Activated CD4-positive, alpha-beta T cell treated with anti-CD3 and anti-CD28 coated beads, Interleukin-2, amount 10 ng/mL, durations not matched to agents 24 days and 14 days (primary cell): Measurements from ENCODE around the gene DGCR6L. TPM values are rescaled to one million over a fixed set of nuclear protein-coding genes. Genes with fewer than 3 reads are reported as not detected.
A peak's percentile ranks its signal among the peaks of the same experiment; 100 is the strongest.
"Not testable (repeated sequence)": the region's sequence is repeated elsewhere in the genome, so short reads cannot be mapped to it uniquely, and the experiment has no call there.

Source experiments
- DNase-seq: peaks from one replicate; pipeline ENCODE4 v3.0.0; 2022
- H3K27ac Mint-ChIP-seq: one replicate; pipeline ENCODE4 v1.8.0; 2022; ENCODE audit warnings: mild to moderate bottlenecking, mixed read lengths
- H3K27me3 Mint-ChIP-seq: one replicate; pipeline ENCODE4 v1.8.0; 2022; ENCODE audit warnings: mixed read lengths
- H3K36me3 Mint-ChIP-seq: one replicate; pipeline ENCODE4 v1.8.0; 2022; ENCODE audit warnings: low read depth, mild to moderate bottlenecking, mixed read lengths
- H3K4me1 Mint-ChIP-seq: one replicate; pipeline ENCODE4 v1.8.0; 2021; ENCODE audit warnings: mixed read lengths
- H3K4me3 Mint-ChIP-seq: one replicate; pipeline ENCODE4 v1.8.0; 2022; ENCODE audit warnings: mild to moderate bottlenecking, moderate library complexity, mixed read lengths
- H3K9me3 Mint-ChIP-seq: one replicate; pipeline ENCODE4 v1.8.0; 2021; ENCODE audit warnings: mixed read lengths
- intact Hi-C: fragments of 100-400 bp; cut with micrococcal nuclease; formaldehyde crosslinking; loops from one replicate; pipeline ENCODE4 v1.15.1; 2023
- total RNA-seq: library from RNA; stranded (reverse); gene quantifications from 2 replicates; pipeline ENCODE4 v1.2.3, GENCODE V29; 2022

Gene DGCR6L
- total RNA-seq, 1 donor from 2014 or later, result 37.2 TPM

DNA sequence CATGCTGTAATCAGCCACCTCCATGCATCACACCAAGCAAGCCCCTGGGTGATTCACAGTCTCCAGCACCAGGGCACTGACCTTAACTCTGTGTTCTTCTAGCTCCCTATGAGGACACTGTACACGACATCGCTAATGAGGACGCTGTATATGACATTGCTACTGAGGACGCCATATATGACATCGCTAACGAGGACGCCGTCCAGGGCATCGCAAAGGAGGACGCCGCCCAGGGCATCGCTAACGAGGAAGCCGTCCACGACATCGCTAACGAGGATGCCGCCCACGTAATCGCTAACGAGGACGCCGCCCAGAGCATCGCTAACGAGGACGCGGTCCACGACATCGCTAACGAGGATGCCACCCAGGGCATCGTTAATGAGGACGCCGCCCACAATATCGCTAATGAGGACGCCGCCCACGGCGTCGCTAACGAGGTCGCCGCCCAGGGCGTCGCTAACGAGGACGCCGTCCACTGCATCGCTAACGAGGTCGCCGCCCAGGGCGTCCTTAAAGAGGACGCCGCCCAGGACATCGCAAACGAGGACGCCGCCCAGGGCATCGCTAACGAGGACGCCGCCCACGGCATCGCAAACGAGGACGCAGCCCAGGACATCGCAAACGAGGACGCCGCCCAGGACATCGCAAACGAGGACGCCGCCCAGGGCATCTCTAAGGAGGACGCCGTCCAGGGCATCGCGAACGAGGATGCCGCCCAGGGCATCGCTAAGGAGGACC lies 34.5 kb upstream of the DGCR6L start:
- no peaks in the 10 kb centered on the region for H3K36me3 Mint-ChIP-seq
- no peaks in the 10 kb centered on the region for H3K27me3 Mint-ChIP-seq
- H3K4me1 Mint-ChIP-seq, result no peaks in the 10 kb centered on the region
- peak; percentile 45 for DNase-seq
- intact Hi-C loops, result no loop called here
- H3K4me3 Mint-ChIP-seq, result no peak overlapping the region
- H3K27ac Mint-ChIP-seq, result no peak overlapping the region
- H3K9me3 Mint-ChIP-seq, result no peaks in the 10 kb centered on the region

DNA sequence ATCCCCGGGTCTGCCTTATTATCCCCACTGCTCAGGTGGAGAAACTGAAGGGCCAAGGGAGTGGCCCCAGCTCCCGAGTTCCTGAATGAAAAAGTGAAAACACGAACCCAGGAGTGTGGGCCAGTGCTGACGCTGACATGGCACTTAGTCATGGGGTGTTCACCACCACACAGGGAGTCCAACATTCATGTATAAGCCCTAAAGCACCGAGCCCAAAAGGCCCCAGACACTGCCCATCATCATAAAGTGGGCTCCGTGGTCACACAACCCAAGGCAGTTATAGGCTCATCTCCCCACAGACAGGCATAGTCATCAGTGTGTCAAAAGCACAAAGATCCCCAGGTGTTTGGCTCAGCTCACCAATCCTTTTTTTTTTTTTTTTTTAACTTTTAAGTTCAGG lies 32.7 kb upstream of the DGCR6L start:
- H3K36me3 Mint-ChIP-seq, H3K4me3 Mint-ChIP-seq, H3K4me1 Mint-ChIP-seq, intact Hi-C loops, H3K27me3 Mint-ChIP-seq, H3K9me3 Mint-ChIP-seq, H3K27ac Mint-ChIP-seq: not testable (repeated sequence)
- DNase-seq, result peak; percentile 36

DNA sequence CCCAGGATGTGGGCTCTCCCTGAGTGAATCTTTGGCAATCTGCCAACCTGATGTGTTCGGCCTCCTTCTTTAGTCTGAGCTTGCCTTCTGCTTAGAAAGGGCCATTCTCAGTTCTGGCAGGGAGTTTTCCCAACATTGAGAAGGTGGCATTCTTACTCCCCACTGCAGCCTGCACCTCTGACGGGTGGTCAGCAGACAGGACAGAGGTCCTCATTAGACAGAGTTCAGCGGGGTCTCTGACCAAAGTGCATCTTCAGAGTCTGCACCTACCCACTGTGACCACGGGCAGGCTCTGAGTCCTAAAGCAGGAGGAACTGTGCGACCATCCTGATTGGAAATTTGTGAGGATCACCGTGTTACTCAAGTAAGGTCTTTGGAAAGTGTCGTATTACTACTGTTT lies 26.7 kb upstream of the DGCR6L start:
- intact Hi-C loops, H3K4me3 Mint-ChIP-seq, H3K36me3 Mint-ChIP-seq, H3K27ac Mint-ChIP-seq, H3K9me3 Mint-ChIP-seq, H3K27me3 Mint-ChIP-seq, H3K4me1 Mint-ChIP-seq: not testable (repeated sequence)
- peak; percentile 52 for DNase-seq

DNA sequence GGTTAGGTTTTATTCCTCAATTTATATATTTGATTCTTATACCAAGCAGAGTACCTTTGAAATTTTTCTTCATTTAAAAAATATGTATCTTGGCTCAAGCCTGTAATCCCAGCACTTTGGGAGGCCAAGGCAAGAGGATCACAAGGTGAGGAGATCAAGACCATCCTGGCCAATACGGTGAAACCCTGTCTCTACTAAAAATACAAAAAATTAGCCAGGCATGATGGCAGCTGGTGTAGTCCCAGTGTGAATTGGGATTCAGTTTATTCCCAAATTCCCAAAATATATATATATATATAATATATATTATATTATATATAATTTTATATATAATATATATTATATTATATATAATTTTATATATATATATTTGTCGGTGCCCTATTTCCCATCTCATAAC lies 18.4 kb upstream of the DGCR6L start:
- H3K4me1 Mint-ChIP-seq, H3K4me3 Mint-ChIP-seq, intact Hi-C loops, H3K36me3 Mint-ChIP-seq, H3K9me3 Mint-ChIP-seq, H3K27me3 Mint-ChIP-seq, H3K27ac Mint-ChIP-seq: not testable (repeated sequence)
- DNase-seq, result peak; percentile 71

DNA sequence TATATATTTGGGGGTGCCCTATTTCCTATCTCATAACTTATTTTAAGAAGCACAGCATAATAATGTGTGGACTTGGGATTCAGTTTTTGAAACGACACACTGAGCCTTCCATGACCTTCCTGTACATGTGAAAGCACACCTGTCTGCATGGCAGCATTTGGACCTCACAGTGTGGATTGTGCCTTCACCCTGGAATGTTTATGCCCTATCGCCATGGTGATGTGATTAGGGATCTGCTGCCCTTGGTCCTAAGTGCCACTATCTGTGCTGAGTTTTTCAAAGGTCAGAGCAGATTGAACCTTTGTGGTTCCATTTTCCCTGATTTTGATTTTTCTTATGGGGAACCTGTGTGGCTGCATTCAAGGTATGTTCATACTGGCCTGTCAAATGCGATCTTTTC lies 17.9 kb upstream of the DGCR6L start:
- DNase-seq, result peak; percentile 64
- H3K9me3 Mint-ChIP-seq, H3K27ac Mint-ChIP-seq, intact Hi-C loops, H3K4me1 Mint-ChIP-seq, H3K4me3 Mint-ChIP-seq, H3K27me3 Mint-ChIP-seq, H3K36me3 Mint-ChIP-seq: not testable (repeated sequence)

DNA sequence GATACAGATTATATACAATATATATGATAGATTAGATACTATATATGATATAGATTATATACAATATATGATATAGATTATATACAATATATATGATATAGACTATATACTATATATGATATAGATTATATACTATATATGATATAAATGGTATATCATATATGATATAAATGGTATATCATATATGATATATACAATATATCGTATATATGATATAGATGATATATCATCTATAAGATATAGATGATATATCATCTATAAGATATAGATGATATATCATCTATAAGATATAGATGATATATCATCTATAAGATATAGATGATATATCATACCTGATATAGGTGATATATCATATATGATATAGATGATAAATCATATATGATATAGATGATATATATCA lies 16.7 kb upstream of the DGCR6L start:
- H3K27ac Mint-ChIP-seq, intact Hi-C loops, H3K4me1 Mint-ChIP-seq, DNase-seq, H3K36me3 Mint-ChIP-seq, H3K4me3 Mint-ChIP-seq, H3K9me3 Mint-ChIP-seq, H3K27me3 Mint-ChIP-seq: not testable (repeated sequence)

DNA sequence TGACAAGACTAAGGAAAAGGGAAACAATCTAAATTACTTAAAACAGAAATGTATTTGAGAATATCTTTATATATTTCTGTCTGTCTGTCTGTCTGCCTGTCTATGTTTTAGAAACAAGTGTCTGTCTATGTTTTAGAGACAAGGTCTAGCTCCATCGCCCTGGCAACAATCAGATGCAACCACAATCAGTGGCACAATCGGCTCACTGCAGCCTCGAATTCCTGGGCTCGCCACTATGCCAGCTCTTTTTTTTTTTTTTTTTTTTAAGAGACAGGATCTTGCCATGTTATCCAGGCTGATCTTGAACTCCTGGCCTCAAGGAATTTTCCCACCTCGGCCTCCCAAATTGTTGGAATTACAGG lies 8.7 kb upstream of the DGCR6L start:
- H3K4me1 Mint-ChIP-seq, result peaks cover 19% of the 10 kb centered on the region
- peak; percentile 78 for DNase-seq
- intact Hi-C loops, H3K9me3 Mint-ChIP-seq, H3K36me3 Mint-ChIP-seq, H3K27me3 Mint-ChIP-seq: not testable (repeated sequence)
- peak overlapping the region; percentile 68 for H3K4me3 Mint-ChIP-seq
- peak overlapping the region; percentile 97 for H3K27ac Mint-ChIP-seq

DNA sequence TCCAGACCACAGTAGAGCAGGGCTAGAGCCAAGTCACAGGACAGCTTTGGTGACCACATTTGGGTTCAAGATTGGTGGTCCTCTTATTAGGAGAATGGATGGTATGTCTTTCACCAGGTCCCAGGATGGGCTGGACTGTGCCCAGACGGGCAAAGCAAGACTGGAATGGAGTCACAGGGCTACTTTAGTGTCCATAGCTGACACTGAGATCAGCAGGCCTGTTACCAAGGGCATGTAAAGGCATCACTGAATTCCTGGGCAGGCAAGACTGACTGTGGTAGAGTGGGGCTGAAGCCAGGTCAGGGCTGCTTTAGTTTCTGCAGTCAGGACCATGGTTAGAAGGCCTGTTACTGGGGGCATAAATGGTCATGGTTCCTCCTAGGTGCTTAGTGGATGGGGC lies 6.1 kb upstream of the DGCR6L start:
- H3K4me3 Mint-ChIP-seq, H3K27me3 Mint-ChIP-seq, intact Hi-C loops, H3K36me3 Mint-ChIP-seq, H3K9me3 Mint-ChIP-seq: not testable (repeated sequence)
- peak; percentile 56 for DNase-seq
- Mint-ChIP-seq H3K4me1 (peaks cover 38% of the 10 kb centered on the region), H3K27ac (peak overlapping the region; percentile 72)

DNA sequence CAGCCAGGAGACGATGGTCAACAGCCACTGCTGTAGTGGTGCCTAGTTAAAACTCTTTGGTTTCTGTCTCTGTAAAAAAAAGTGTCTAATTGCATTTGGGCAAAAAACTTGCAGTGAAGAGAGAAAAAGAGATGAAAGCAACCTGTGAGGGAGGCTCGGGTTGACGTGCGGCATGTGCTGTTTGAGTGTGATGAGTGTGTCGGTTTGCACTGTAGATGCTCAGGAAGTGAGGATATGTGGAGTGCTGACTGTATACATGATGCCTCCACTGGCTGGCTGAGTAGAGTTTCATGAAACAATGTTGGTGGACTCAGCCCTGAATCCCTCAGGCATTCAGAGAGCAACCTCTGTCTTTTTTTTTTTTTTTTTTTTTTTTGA lies 4.3 kb upstream of the DGCR6L start:
- Mint-ChIP-seq H3K27me3 (no peaks in the 10 kb centered on the region), H3K27ac (peak overlapping the region; percentile 97), H3K9me3 (no peaks in the 10 kb centered on the region), H3K4me3 (peak overlapping the region; percentile 82), H3K4me1 (peaks cover 46% of the 10 kb centered on the region), H3K36me3 (no peaks in the 10 kb centered on the region)
- intact Hi-C loops, result loop anchor here (5.0 kb wide), 1 partner anchor 68 kb away; the partner anchor contains the start of gene ZNF74
- peak; percentile 82 for DNase-seq

DNA sequence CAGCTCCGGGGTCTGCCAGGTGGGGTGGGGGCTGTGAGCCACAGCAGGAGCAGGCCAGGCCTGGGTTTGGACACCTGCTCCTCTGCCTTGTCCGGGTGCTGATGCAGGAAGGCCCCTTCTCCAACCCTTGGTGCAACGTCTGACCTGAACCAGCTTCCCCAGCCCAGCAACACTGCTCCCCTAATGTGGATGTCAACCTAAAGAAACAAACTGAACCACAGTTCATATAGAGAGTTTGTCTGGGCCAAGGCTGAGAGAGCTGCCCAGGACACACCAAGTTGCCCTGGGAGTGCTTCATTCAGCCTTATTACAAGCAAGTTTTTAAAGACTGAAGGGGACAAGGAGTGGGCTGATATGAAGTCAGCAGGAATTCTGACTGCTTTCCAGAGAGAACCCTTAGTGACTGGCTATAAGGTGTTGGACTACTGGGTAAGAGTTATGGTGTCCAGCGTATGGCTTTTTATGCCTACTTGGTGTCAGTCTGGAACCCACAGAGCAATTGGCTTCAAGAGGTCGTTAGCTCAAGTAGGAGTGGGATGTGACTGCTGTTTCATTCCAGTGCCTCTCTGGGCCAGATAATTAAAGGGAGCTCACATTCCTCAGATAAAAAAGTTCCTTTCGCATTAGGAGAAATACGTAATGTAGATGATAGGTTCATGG lies 1.8 kb upstream of the DGCR6L start:
- DNase-seq, result peak; percentile 61
- Mint-ChIP-seq H3K27ac (peak overlapping the region; percentile 29), H3K4me1 (peaks cover 52% of the 10 kb centered on the region), H3K4me3 (peak overlapping the region; percentile 97)
- not testable (repeated sequence) for H3K27me3 Mint-ChIP-seq, H3K9me3 Mint-ChIP-seq, H3K36me3 Mint-ChIP-seq
- intact Hi-C loops, result loop anchor here (2.0 to 5.0 kb wide), 2 partner anchors 71 to 185 kb away; partner anchors contain the start of genes MED15 and ZNF74

DNA sequence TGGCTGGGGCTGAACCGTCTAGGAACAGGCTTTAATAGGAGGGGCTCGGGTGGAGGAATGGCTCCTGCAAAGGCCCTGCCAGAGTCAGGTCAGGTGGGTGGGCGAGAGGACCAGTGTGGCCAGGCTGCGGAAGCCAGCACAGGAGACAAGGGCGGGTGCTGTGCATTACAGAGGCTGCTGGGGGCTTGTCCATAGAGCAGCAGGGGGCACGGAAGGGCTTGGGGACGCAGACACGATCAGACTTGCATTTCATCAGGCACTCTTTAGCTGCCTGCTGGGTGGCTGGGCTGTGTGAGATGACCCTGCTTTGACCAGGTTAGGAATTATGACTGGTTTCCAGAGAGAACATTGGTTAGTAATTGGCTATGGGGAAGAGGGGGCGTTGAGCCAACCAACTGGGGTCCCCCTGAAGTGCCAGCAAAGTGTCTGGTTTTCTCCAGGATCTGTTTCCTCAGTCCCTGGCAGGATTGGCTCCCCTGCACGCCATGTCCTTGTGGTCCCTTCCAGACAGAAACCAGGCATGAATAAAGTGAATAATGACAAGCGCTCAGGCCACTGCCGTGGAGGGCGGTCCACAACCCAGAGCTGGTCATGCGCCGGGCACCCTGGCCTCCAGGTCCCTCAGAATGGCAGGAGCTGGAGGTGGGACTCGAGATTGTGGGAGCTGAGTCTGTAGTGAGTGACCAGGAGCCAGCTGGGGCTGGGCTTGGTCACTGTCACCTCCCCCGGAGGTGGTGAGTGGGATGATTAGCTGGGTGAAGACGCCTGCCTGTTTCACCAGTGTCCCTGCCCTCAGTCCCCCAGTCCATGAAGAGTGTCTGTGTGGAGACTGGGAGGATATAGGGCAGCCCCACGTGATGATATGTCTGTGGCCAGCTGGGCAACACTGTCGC lies 1.0 kb upstream of the DGCR6L start:
- H3K27me3 Mint-ChIP-seq, H3K9me3 Mint-ChIP-seq, H3K36me3 Mint-ChIP-seq: not testable (repeated sequence)
- peak overlapping the region; percentile 84 for H3K27ac Mint-ChIP-seq
- peaks cover 51% of the 10 kb centered on the region for H3K4me1 Mint-ChIP-seq
- H3K4me3 Mint-ChIP-seq, result peak overlapping the region; percentile 97
- DNase-seq, result peak; percentile 59
- intact Hi-C loops, result loop anchor here (1.0 to 5.0 kb wide), 2 partner anchors 22 to 71 kb away; partner anchors contain the start of gene ZNF74

DNA sequence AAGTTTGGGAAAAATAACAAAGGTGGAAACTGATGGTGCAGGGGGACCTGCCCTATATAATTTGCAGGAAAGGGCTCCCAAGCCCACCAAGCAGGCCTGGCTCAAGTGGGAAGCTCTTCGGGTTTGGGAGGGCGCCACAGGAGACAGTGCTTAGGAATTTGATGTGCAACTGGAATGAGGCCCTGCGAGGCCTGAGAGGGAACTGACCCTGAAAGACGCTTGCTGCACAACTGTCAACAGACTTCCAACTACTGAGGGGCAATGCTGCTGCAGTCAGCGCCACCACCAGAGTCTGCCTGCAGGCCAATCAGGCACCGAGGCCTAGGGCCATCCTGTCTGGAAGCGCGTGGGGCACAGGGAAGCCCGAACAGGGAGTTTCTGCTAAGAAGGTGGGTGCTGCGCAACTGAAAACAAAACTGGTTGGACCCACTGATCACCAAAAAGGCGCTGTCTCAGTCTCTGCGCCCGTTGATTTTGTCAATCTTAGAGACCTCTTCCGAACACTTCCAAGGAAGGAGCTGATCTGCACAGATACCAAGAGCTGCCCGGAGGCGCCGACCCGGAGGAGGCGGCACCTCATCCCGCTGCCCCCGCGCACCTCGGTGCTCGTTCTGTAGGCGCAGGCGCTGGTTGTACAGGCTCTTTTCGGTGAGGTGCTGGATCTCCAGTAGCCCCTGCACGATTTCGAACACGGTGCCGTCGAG lies 667 bp downstream of the DGCR6L start:
- no peak for DNase-seq
- Mint-ChIP-seq H3K4me1 (peaks cover 48% of the 10 kb centered on the region), H3K36me3 (no peaks in the 10 kb centered on the region), H3K27ac (peak overlapping the region; percentile 58), H3K4me3 (peak overlapping the region; percentile 97), H3K27me3 (no peaks in the 10 kb centered on the region), H3K9me3 (no peaks in the 10 kb centered on the region)
- intact Hi-C loops, result no loop called here

DNA sequence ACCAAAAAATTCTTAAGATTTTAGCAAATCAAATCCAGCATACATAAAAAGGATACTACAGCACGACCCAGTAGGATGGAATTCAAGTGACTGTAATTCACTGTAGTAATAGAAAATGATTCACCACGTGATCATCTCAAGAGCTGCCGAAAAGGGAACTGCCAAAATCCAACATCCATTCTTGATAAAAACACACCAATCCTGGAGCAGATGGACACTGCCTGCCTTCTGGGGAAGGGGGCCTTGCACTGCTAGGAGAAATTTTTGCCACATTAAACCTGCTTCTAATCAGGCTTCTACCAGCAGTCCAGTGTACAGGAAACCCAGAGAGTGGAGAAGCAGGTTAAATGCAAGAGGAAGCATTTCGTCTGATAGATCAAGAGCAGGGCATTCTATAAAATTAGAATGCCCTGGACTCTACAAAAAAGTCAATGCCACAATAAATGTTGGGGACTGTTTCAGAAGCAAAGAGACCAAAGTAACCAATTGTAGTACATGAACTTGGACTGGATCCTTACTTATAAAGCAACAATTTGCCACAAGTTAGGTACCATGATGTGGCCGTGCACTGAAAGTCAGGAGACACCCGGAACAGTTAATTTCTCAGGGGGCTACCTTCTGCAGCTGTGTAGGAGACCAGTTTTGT lies 1.7 kb downstream of the DGCR6L start:
- Mint-ChIP-seq H3K4me3 (peak overlapping the region; percentile 97), H3K27ac (peak overlapping the region; percentile 73), H3K4me1 (peaks cover 38% of the 10 kb centered on the region)
- H3K9me3 Mint-ChIP-seq, intact Hi-C loops, H3K36me3 Mint-ChIP-seq, H3K27me3 Mint-ChIP-seq: not testable (repeated sequence)
- peak; percentile 56 for DNase-seq
